Fibroblast of lung (primary cell): Measurements from ENCODE around the gene SUMF1. TPM values are rescaled to one million over a fixed set of nuclear protein-coding genes. Genes with fewer than 3 reads are reported as not detected.

Source experiments
- DNase-seq, 2 donors: peaks; one replicate each; pipeline versions ENCODE4 v3.0.0 to v3.0.0-alpha.2; 2010; ENCODE audit warnings: low read depth in 2 of 2
- H2AFZ ChIP-seq: 2 replicates; pipeline ENCODE4 v1.5.1; 2012; ENCODE audit warnings: low read length, control low read depth, inconsistent platforms
- H3K27ac ChIP-seq: 2 replicates; pipeline ENCODE4 v1.5.1; 2011; ENCODE audit warnings: low read length, control low read depth; ENCODE audit not compliant: insufficient read depth
- H3K27me3 ChIP-seq: 2 replicates; pipeline ENCODE4 v1.5.1; 2011; ENCODE audit warnings: mild to moderate bottlenecking, low read length; ENCODE audit not compliant: control insufficient read depth, insufficient read depth
- H3K36me3 ChIP-seq: 2 replicates; pipeline ENCODE4 v1.5.1; 2011; ENCODE audit warnings: low read length; ENCODE audit not compliant: control insufficient read depth, insufficient read depth
- H3K4me1 ChIP-seq: 2 replicates; pipeline ENCODE4 v1.5.1; 2011; ENCODE audit warnings: low read length; ENCODE audit not compliant: control insufficient read depth, insufficient read depth; ENCODE audit errors: extremely low read depth
- H3K4me2 ChIP-seq: 2 replicates; pipeline ENCODE4 v1.5.1; 2011; ENCODE audit warnings: low read length, control low read depth; ENCODE audit not compliant: insufficient read depth; ENCODE audit errors: extremely low read depth
- H3K4me3 ChIP-seq, 4 experiments: fragments of 200-600 bp in 1 of 4; sonication (generic) in 1 of 4; replicated peaks in 1 of 4; 2 replicates each; pipeline ENCODE4 v1.5.1; 2011 to 2016; ENCODE audit warnings: low read length in 4 of 4, low read depth in 3 of 4, mild to moderate bottlenecking in 3 of 4, control low read depth in 2 of 4, inconsistent platforms in 1 of 4, mixed read lengths in 1 of 4; ENCODE audit not compliant: insufficient read depth in 1 of 4; ENCODE audit errors: control extremely low read depth in 1 of 4
- H3K79me2 ChIP-seq: 2 replicates; pipeline ENCODE4 v1.5.1; 2012; ENCODE audit warnings: mild to moderate bottlenecking, low read length, inconsistent platforms; ENCODE audit not compliant: control insufficient read depth, insufficient read depth
- H3K9ac ChIP-seq: 2 replicates; pipeline ENCODE4 v1.5.1; 2011; ENCODE audit warnings: mild to moderate bottlenecking, low read length, control low read depth; ENCODE audit not compliant: insufficient read depth
- H3K9me3 ChIP-seq: 2 replicates; pipeline ENCODE4 v1.5.1; 2012; ENCODE audit warnings: low read depth, low read length; ENCODE audit not compliant: control insufficient read depth, insufficient read depth
- H4K20me1 ChIP-seq: 2 replicates; pipeline ENCODE4 v1.5.1; 2011; ENCODE audit warnings: low read length; ENCODE audit not compliant: control insufficient read depth, insufficient read depth; ENCODE audit errors: extremely low read depth
- EZH2 ChIP-seq: IDR thresholded peaks from 2 replicates; pipeline ENCODE4 v1.5.1; 2012; ENCODE audit warnings: low read length, control low read depth, mild to moderate bottlenecking; ENCODE audit errors: missing control alignments
- polyA plus RNA-seq, 2 donors: library from polyadenylated mRNA; depleted of rRNA in 1 of 2; stranded (reverse) in 1 of 2; unstranded in 1 of 2; fragments of >200 nt; gene quantifications; 2 replicates each; pipeline ENCODE4 v1.2.1, GENCODE V29; 2011 to 2012; ENCODE audit warnings: missing spikeins in 1 of 2
- total RNA-seq: library from RNA; depleted of rRNA; stranded (reverse); fragments of >200 nt; gene quantifications from 2 replicates; pipeline ENCODE4 v1.2.1, GENCODE V29; 2014
- TF ChIP-seq, protein P1 (sequence below), 2 donors: IDR thresholded peaks in 1 of 2; conservative IDR thresholded peaks in 1 of 2; 1 replicate in 1 of 2; 2 replicates in 1 of 2; pipeline ENCODE4 v1.5.1; 2011 to 2012; ENCODE audit warnings: low read length in 2 of 2, control low read depth in 1 of 2, inconsistent platforms in 1 of 2, low read depth in 1 of 2, mild to moderate bottlenecking in 1 of 2

The SUMF1 gene
- total and polyA plus RNA-seq, 2 donors (not counting 1 experiment from before 2014, with no cell fraction given) = 50.0 to 64.6 TPM

DNA sequence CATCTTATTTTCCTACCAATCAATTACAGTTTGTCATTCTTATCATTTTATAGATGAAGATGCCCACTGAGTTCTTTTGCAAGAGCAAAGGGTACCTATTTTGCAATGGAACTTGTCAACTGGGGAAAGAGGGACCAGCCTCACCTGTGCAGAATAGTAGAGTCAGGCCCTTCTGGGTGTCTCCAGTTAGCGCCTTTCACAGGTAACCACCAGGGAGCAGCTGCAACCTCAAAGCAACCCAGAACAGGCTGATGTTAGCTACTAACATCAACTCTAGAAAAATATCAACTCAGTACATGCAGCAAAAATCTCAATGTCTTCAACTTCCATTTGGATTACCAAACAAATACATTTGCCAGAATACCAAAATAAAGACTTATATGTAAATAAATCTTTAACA lies 47.1 kb downstream of the SUMF1 start:
- Histone ChIP-seq H3K36me3 (no peaks in the 10 kb centered on the region), H3K27ac (no peak overlapping the region), H3K79me2 (no peaks in the 10 kb centered on the region), H3K4me2 (no peak overlapping the region), H3K27me3 (no peaks in the 10 kb centered on the region), H3K9ac (no peak overlapping the region), H3K9me3 (no peaks in the 10 kb centered on the region), H4K20me1 (no peaks in the 10 kb centered on the region), H3K4me1 (peaks cover 16% of the 10 kb centered on the region), H3K4me3 (no peak overlapping the region), H2AFZ (no peak overlapping the region)
- no peak for DNase-seq
- TF ChIP-seq, protein P1, sequence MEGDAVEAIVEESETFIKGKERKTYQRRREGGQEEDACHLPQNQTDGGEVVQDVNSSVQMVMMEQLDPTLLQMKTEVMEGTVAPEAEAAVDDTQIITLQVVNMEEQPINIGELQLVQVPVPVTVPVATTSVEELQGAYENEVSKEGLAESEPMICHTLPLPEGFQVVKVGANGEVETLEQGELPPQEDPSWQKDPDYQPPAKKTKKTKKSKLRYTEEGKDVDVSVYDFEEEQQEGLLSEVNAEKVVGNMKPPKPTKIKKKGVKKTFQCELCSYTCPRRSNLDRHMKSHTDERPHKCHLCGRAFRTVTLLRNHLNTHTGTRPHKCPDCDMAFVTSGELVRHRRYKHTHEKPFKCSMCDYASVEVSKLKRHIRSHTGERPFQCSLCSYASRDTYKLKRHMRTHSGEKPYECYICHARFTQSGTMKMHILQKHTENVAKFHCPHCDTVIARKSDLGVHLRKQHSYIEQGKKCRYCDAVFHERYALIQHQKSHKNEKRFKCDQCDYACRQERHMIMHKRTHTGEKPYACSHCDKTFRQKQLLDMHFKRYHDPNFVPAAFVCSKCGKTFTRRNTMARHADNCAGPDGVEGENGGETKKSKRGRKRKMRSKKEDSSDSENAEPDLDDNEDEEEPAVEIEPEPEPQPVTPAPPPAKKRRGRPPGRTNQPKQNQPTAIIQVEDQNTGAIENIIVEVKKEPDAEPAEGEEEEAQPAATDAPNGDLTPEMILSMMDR (conservative IDR thresholded peaks at IDR 0.05 in 1 of 2, IDR thresholded peaks at IDR 0.05 in 1 of 2; ENCODE audit: low read depth in 1 of 2, low read length in 2 of 2) = no peak
- no peak for TF ChIP-seq EZH2

DNA sequence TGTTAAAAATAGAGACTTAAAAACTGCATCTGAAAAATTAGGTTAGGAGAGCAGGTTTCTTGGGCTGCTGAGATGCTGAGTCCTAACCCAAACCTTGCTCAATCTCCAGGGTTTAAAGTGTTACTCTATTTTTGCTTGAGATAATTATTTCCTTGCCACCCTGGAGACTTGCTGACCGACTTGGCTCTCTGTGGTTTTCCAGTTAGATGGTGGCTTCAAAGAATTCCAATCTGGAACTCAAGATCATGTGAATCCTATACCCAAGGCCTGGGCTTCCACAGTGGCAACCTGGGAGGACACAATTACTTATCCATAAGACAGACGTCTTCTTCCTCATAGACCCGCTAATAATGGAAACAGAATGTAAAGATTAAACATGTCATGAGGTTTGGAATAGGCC lies 47.7 kb downstream of the SUMF1 start:
- H2AFZ ChIP-seq = no peak overlapping the region
- no peak overlapping the region for H3K27ac ChIP-seq
- H3K4me2 ChIP-seq = no peak overlapping the region
- TF ChIP-seq EZH2 = no peak
- TF ChIP-seq, protein P1 (conservative IDR thresholded peaks at IDR 0.05 in 1 of 2, IDR thresholded peaks at IDR 0.05 in 1 of 2; ENCODE audit: low read depth in 1 of 2, low read length in 2 of 2) = no peak
- no peaks in the 10 kb centered on the region for H3K27me3 ChIP-seq
- H3K4me3 ChIP-seq = no peak overlapping the region
- H3K36me3 ChIP-seq = no peaks in the 10 kb centered on the region
- DNase-seq = no peak
- no peak overlapping the region for H3K9ac ChIP-seq
- no peaks in the 10 kb centered on the region for H3K9me3 ChIP-seq
- H3K79me2 ChIP-seq = no peaks in the 10 kb centered on the region
- H3K4me1 ChIP-seq = peaks cover 16% of the 10 kb centered on the region
- no peaks in the 10 kb centered on the region for H4K20me1 ChIP-seq

DNA sequence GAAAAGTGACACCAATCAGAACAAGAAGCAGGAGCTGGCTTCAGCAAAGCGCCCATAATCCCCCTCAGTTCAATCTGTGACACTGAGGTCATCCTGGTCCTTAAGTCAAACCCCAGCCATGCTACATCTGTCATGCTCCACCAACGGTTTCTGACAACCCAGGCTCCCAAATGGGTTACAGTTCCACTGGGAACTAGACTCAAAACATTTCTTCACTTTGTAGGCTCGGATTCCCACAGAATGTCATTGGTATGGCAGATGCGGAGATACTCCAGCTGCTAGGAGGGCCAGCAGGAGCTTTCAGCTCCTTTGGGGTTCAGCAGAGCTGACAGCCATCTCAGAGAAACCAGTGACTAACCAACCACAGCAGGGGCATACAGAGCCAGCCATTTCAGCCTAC lies 48.9 kb downstream of the SUMF1 start:
- Histone ChIP-seq H2AFZ (no peak overlapping the region), H3K27me3 (no peaks in the 10 kb centered on the region), H3K27ac (no peak overlapping the region), H3K79me2 (no peaks in the 10 kb centered on the region), H3K36me3 (no peaks in the 10 kb centered on the region), H3K9ac (no peak overlapping the region), H3K4me1 (peaks cover 16% of the 10 kb centered on the region), H4K20me1 (no peaks in the 10 kb centered on the region), H3K9me3 (no peaks in the 10 kb centered on the region), H3K4me2 (no peak overlapping the region), H3K4me3 (no peak overlapping the region)
- TF ChIP-seq, protein P1 (conservative IDR thresholded peaks at IDR 0.05 in 1 of 2, IDR thresholded peaks at IDR 0.05 in 1 of 2; ENCODE audit: low read depth in 1 of 2, low read length in 2 of 2) = no peak
- no peak for TF ChIP-seq EZH2
- DNase-seq = peak in 1 of 2 donors; percentile 28
